CD4-positive, alpha-beta T cell (primary cell): ENCODE results near the gene TENM4. TPM values are rescaled to one million over a fixed set of nuclear protein-coding genes. Genes with fewer than 3 reads are reported as not detected.

ENCODE experiments used
- ATAC-seq: fragments of 200-7000 bp; cut with Tn5 transposase; one replicate; pipeline ENCODE4 v1.10.0; 2022; ENCODE audit warnings: mild to moderate bottlenecking; ENCODE audit not compliant: poor library complexity
- CTCF ChIA-PET: fragments of 350-600 bp; sonication (Branson Sonifier 250); formaldehyde crosslinking; loops from one replicate; lab custom pipeline; 2021; ENCODE audit warnings: antibody characterized with exemption, inconsistent platforms; lab: Charles Lee
- POLR2A ChIA-PET: fragments of 350-600 bp; sonication (Branson Sonifier 250); formaldehyde crosslinking; loops from one replicate; lab custom pipeline; 2021; ENCODE audit warnings: antibody characterized with exemption, inconsistent platforms; lab: Charles Lee
- DNase-seq, 14 experiments: peaks; one replicate each; pipeline ENCODE4 v3.0.0-alpha.2; 2013 to 2020; ENCODE audit warnings: mixed read lengths in 2 of 14
- H3K27ac ChIP-seq, 2 donors: one replicate each; pipeline versions ENCODE4 v1.5.1 to v1.7.0; 2013; ENCODE audit warnings: low read length in 2 of 2, low read depth in 1 of 2, mild to moderate bottlenecking in 1 of 2
- H3K27me3 ChIP-seq, 2 experiments: 1 replicate in 1 of 2; 2 replicates in 1 of 2; pipeline versions ENCODE4 v1.6.1 to v1.7.0; 2013; ENCODE audit warnings: low read length in 2 of 2, control low read depth in 1 of 2, mild to moderate bottlenecking in 1 of 2, moderate library complexity in 1 of 2; ENCODE audit not compliant: insufficient read depth in 2 of 2, control insufficient read depth in 1 of 2
- H3K36me3 ChIP-seq: one replicate; pipeline ENCODE4 v1.6.1; 2013; ENCODE audit warnings: low read length, control low read depth; ENCODE audit not compliant: insufficient read depth
- H3K4me1 ChIP-seq: one replicate; pipeline ENCODE4 v1.6.1; 2013; ENCODE audit warnings: low read length, control low read depth; ENCODE audit not compliant: insufficient read depth
- H3K4me3 ChIP-seq: one replicate; pipeline ENCODE4 v1.5.1; 2013; ENCODE audit warnings: mild to moderate bottlenecking, low read length, moderate library complexity
- H3K9me3 ChIP-seq, 2 experiments: 1 replicate in 1 of 2; 2 replicates in 1 of 2; pipeline versions ENCODE4 v1.6.1 to v1.7.0; 2013; ENCODE audit warnings: low read length in 2 of 2, mild to moderate bottlenecking in 2 of 2, control low read depth in 1 of 2, moderate library complexity in 1 of 2; ENCODE audit not compliant: control insufficient read depth in 1 of 2, insufficient read depth in 1 of 2
- H3K27ac Mint-ChIP-seq: one replicate; pipeline ENCODE4 v1.8.0; 2020; ENCODE audit warnings: mixed read lengths
- H3K27me3 Mint-ChIP-seq: one replicate; pipeline ENCODE4 v1.8.0; 2021; ENCODE audit warnings: mixed read lengths
- H3K36me3 Mint-ChIP-seq: one replicate; pipeline ENCODE4 v1.8.0; 2021; ENCODE audit warnings: low read depth, mixed read lengths
- H3K4me1 Mint-ChIP-seq: one replicate; pipeline ENCODE4 v1.8.0; 2021; ENCODE audit warnings: low read depth, mixed read lengths
- H3K4me3 Mint-ChIP-seq: one replicate; pipeline ENCODE4 v1.8.0; 2020; ENCODE audit warnings: mild to moderate bottlenecking, mixed read lengths
- H3K9me3 Mint-ChIP-seq: one replicate; pipeline ENCODE4 v1.8.0; 2020; ENCODE audit warnings: mixed read lengths
- intact Hi-C, 2 experiments: fragments of 100-400 bp; cut with DNase I in 1 of 2; cut with micrococcal nuclease in 1 of 2; formaldehyde crosslinking; loops; one replicate each; pipeline versions ENCODE4 v1.15.1 to v1.9.0; 2023 to 2025; cut with DNase I, micrococcal nuclease
- total RNA-seq, 174 experiments: library from RNA in 2 of 174; stranded (reverse) in 2 of 174; gene quantifications; one replicate each; pipeline ENCODE4 v1.2.3 and lab custom pipeline; 2021 to 2026
- TF ChIP-seq, protein P1 (sequence below): fragments of 200-600 bp; IDR thresholded peaks from one replicate; pipeline ENCODE4 v1.8.0; 2022; ENCODE audit warnings: antibody characterized with exemption, mild to moderate bottlenecking

TENM4 gene
- total RNA-seq, 2 experiments from 2014 or later: 0.22 to 0.31 TPM

DNA sequence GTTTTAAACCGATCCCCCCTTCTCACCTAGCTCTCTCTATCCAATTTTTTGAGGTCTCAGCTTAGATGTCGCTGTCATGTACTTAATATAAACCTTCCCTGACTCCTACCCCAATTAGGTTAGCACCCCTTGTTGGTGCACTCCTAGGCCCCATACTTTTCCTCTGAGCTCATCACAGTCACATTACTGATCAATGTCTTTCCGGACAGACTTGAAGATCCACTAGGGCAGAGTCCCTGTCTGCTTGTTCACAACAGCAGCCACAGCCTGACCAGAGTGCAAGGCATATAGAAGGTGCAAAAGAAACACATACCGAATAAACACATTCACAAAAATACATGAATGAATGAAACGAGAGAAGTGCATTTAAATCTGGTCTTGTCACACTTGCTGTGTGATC lies 605.2 kb downstream of the TENM4 start:
- H3K9me3 ChIP-seq: no peaks in the 10 kb centered on the region
- Mint-ChIP-seq H3K36me3 (no peaks in the 10 kb centered on the region), H3K4me1 (no peaks in the 10 kb centered on the region), H3K4me3 (no peak overlapping the region), H3K9me3 (no peaks in the 10 kb centered on the region), H3K27ac (no peak overlapping the region), H3K27me3 (peaks cover 8% of the 10 kb centered on the region)
- POLR2A ChIA-PET: no interaction called here
- intact Hi-C loops: no loop called here
- DNase-seq: no peak
- H3K27me3 ChIP-seq: peaks cover 0 to 2% of the 10 kb centered on the region in 2 experiments
- CTCF ChIA-PET: no interaction called here
- no peak for ATAC-seq
- no peak overlapping the region for H3K27ac ChIP-seq
- TF ChIP-seq, protein P1, sequence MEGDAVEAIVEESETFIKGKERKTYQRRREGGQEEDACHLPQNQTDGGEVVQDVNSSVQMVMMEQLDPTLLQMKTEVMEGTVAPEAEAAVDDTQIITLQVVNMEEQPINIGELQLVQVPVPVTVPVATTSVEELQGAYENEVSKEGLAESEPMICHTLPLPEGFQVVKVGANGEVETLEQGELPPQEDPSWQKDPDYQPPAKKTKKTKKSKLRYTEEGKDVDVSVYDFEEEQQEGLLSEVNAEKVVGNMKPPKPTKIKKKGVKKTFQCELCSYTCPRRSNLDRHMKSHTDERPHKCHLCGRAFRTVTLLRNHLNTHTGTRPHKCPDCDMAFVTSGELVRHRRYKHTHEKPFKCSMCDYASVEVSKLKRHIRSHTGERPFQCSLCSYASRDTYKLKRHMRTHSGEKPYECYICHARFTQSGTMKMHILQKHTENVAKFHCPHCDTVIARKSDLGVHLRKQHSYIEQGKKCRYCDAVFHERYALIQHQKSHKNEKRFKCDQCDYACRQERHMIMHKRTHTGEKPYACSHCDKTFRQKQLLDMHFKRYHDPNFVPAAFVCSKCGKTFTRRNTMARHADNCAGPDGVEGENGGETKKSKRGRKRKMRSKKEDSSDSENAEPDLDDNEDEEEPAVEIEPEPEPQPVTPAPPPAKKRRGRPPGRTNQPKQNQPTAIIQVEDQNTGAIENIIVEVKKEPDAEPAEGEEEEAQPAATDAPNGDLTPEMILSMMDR: no peak
- no peak overlapping the region for H3K4me3 ChIP-seq
- no peaks in the 10 kb centered on the region for H3K4me1 ChIP-seq
- H3K36me3 ChIP-seq: no peaks in the 10 kb centered on the region

GRCh38 chr11:78834886-78835285 lies 605.9 kb downstream of the TENM4 start:
- Mint-ChIP-seq H3K4me3 (no peak overlapping the region), H3K27ac (no peak overlapping the region), H3K36me3 (no peaks in the 10 kb centered on the region), H3K9me3 (no peaks in the 10 kb centered on the region), H3K4me1 (no peaks in the 10 kb centered on the region), H3K27me3 (peaks cover under 1% of the 10 kb centered on the region)
- intact Hi-C loops: no loop called here
- no peak overlapping the region for H3K27ac ChIP-seq
- ATAC-seq (no peak), DNase-seq (no peak)
- H3K9me3 ChIP-seq: no peaks in the 10 kb centered on the region
- ChIA-PET POLR2A (no interaction called here), CTCF (no interaction called here)
- H3K27me3 ChIP-seq: no peaks in the 10 kb centered on the region
- H3K4me3 ChIP-seq: no peak overlapping the region
- no peaks in the 10 kb centered on the region for H3K36me3 ChIP-seq
- no peaks in the 10 kb centered on the region for H3K4me1 ChIP-seq
- TF ChIP-seq, protein P1: no peak

DNA sequence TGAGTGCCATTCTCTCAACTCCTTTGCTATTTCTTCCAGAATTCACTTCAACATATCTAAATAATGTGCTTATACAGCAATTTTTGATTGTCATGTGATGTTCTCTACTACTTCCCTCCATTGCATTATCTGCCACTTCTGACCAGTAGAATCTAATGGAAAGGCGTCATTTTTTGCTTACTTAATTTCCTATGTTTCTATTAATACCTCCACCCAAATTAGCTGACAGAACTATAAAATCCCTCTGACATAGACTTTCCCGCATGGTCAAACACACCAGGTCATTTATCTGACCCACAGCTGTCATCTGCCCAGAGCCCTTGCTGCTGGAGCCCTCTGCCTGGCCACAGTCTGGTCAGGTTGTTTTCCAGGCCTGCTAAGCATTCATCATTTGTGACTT lies 607.6 kb downstream of the TENM4 start:
- H3K4me3 Mint-ChIP-seq: no peak overlapping the region
- POLR2A ChIA-PET: no interaction called here

More for the DNA sequence above, 607.6 kb downstream of the TENM4 start:
- DNase-seq: no peak
- CTCF ChIA-PET: no interaction called here
- Histone ChIP-seq H3K27ac (no peak overlapping the region), H3K4me3 (no peak overlapping the region), H3K9me3 (no peaks in the 10 kb centered on the region), H3K36me3 (no peaks in the 10 kb centered on the region), H3K27me3 (no peaks in the 10 kb centered on the region), H3K4me1 (no peaks in the 10 kb centered on the region)
- H3K4me1 Mint-ChIP-seq: no peaks in the 10 kb centered on the region
- H3K27me3 Mint-ChIP-seq: peaks cover under 1% of the 10 kb centered on the region
- H3K9me3 Mint-ChIP-seq: no peaks in the 10 kb centered on the region
- intact Hi-C loops: no loop called here
- ATAC-seq: no peak
- H3K27ac Mint-ChIP-seq: no peak overlapping the region
- H3K36me3 Mint-ChIP-seq: no peaks in the 10 kb centered on the region
- TF ChIP-seq, protein P1: no peak
